22Rv1 (cell line): Measurements from ENCODE around the gene MAGT1.
"Not testable (repeated sequence)": the region's sequence is repeated elsewhere in the genome, so short reads cannot be mapped to it uniquely, and the experiment has no call there.

Experiments
- ZFX ChIP-seq: fragments of 450-650 bp; IDR thresholded peaks from 2 replicates; pipeline ENCODE4 v1.6.1; 2017; ENCODE audit warnings: antibody characterized with exemption, borderline replicate concordance
- TF ChIP-seq, protein P1 (sequence below): fragments of 450-650 bp; IDR thresholded peaks from 2 replicates; pipeline ENCODE4 v1.5.1; 2017; ENCODE audit warnings: mild to moderate bottlenecking

DNA sequence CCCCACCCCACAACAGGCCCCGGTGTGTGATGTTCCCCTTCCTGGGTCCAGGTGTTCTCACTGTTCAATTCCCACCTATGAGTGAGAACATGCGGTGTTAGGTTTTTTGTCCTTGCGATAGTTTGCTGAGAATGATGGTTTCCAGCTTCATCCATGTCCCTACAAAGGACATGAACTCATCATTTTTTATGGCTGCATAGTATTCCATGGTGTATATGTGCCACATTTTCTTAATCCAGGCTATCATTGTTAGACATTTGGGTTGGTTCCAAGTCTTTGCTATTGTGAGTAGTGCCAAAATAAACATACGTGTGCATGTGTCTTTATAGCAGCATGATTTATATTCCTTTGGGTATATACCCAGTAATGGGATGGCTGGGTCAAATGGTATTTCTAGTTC is 13.8 kb downstream of the MAGT1 start:
- TF ChIP-seq, protein P1, sequence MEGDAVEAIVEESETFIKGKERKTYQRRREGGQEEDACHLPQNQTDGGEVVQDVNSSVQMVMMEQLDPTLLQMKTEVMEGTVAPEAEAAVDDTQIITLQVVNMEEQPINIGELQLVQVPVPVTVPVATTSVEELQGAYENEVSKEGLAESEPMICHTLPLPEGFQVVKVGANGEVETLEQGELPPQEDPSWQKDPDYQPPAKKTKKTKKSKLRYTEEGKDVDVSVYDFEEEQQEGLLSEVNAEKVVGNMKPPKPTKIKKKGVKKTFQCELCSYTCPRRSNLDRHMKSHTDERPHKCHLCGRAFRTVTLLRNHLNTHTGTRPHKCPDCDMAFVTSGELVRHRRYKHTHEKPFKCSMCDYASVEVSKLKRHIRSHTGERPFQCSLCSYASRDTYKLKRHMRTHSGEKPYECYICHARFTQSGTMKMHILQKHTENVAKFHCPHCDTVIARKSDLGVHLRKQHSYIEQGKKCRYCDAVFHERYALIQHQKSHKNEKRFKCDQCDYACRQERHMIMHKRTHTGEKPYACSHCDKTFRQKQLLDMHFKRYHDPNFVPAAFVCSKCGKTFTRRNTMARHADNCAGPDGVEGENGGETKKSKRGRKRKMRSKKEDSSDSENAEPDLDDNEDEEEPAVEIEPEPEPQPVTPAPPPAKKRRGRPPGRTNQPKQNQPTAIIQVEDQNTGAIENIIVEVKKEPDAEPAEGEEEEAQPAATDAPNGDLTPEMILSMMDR: not testable (repeated sequence)
- not testable (repeated sequence) for TF ChIP-seq ZFX
